ENCODE results near the gene RAB31.
"Not testable (repeated sequence)": the region's sequence is repeated elsewhere in the genome, so short reads cannot be mapped to it uniquely, and the experiment has no call there.

RAB31 gene, protein sequence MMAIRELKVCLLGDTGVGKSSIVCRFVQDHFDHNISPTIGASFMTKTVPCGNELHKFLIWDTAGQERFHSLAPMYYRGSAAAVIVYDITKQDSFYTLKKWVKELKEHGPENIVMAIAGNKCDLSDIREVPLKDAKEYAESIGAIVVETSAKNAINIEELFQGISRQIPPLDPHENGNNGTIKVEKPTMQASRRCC
- 0.18 to 0.35 reads per million in 2 experiments for total RNA-seq

DNA sequence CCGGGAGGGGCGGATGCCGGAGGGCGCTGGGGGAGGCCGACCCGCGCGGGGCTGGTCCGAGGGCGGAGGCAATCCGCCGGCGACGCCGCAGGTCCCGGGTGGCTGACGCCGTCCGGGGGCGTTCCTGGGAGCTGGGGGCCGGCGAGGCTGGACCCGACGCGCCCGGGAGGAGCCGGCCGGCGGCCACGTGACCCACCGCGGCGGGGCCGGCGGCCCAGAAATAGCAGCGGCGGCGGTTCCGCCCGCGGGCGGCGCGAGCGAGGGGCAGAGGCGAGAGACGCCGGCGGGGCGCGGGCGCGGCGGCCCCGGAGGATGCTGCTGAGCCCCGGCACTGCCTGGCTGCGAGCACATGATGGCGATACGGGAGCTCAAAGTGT, at the start of gene RAB31:
TSS of gene RAB31 (plus strand) at position 245 of the 377 bp plus-strand sequence. CDS start at position 350, 105 bp downstream.
- DNase-seq (ENCODE audit: low read depth) = no peak

DNA sequence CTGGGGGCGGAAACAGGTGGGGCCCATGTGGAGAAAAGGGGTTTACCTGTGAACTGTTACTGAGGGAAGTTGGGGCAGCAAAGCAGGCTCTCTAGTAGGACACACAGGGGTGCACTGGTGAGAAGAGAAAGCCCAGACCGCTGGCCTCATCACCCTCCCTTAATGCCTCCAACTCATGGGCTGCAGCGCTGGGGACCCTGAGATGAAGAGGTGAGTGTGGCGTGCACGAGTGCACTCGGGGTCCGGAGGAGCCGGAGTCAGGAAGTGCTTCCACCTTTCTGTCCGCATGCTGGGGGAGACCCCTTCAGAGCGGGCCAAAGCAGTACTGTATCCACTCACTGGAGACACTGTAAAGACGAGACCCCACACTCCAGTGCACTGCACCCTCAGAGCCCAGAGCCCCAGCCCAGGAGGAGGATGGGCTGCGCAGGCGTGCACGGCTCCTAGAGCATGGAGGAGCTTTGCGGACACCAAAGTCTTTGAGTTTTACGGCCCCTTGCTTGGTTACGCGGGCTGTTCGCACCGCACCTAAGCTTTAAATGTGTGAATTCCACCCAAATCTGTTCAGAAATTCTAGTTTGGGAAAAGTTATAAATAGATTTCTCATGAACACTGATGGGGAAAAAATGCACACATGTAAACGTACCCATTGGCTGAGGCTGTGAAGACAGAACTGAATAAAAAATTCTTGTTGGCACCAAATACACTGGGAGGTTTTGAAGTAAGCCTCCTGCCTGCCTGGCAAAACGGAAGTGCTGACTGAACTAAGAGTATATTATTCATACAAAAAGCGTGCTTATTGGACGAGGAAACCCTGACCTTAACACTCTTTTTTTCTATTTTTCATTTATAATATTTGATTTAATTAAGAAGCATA, 48.4 kb upstream of the RAB31 start:
- DNase-seq (ENCODE audit: low read depth) = no peak

DNA sequence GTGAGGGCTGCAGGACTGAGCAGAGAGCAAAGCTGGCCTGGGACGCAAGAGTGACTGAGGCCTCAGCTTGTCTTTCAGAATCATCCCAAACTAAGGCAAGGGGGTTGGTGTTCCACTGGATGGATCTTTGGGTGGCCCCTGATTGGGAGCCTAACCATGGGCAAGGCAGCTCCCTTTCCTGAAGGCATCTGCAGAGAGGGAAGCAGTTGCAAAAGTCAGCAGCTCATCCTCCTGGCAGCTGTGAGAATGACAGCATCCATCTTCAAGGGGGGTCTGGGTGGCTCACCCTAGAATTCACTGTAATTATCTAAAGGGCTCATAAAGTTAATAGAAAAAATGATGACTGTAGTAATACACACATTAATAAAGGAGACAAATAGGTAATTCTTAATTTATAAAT, 46.5 kb upstream of the RAB31 start:
- no peak for DNase-seq (ENCODE audit: low read depth)

DNA sequence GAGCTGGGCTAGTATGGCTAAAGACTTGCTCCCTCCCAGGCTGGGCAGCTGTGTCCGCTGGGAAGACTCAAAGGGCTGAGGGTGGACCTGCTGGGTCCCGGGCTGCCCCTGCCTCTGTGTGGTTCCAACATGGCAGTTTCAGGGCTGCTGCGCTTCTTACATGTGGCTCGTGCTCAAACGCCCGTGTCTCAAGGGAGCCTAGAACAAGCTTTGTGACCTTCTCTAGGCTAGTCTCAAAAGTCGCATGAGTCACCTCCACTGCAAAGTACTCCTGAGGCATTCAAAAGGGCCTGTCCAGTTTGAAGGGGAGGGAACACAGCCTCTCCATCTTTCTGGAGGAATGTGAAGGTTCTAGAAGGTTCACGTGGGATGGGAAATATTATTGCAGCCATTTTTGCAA, 44.7 kb upstream of the RAB31 start:
- DNase-seq (ENCODE audit: low read depth) = no peak

DNA sequence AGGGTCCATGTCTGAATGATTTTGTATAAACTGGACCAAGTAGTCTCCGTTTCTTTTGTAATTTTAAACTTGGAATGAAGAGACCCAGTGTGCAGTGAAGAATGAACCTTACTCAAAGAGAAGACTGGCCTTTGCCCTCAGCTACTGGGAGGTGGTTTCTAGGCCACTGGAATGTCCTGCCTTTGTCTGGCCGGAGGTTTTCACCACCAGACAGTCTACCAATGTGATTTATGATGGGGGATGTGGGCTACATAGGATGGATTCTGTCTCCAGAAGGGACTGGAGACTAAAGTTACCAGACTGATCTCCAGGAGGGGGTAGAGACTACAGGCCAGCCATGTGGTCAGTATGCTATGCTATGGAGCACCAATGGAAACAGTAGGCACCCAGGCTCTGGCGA, 42.8 kb upstream of the RAB31 start:
- no peak for DNase-seq (ENCODE audit: low read depth)

DNA sequence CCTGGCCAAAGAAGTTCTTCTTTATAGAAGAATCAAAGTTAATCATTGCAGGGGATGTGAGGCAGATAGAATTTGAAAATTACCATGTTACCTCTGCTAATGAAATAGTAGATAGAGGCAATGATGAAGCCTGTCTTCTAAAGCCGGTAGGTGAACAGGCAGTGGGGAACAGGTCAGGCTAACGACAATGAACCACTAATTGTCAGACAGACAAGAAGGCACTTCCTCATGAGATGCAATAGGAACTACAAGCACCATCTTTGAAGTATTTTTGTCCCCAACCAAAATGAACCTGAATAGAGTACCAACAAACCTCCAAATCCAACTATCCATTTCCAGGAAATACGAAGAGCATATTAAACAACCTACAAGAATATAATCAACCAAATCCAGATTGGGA, 41.6 kb upstream of the RAB31 start:
- DNase-seq (ENCODE audit: low read depth) = no peak

DNA sequence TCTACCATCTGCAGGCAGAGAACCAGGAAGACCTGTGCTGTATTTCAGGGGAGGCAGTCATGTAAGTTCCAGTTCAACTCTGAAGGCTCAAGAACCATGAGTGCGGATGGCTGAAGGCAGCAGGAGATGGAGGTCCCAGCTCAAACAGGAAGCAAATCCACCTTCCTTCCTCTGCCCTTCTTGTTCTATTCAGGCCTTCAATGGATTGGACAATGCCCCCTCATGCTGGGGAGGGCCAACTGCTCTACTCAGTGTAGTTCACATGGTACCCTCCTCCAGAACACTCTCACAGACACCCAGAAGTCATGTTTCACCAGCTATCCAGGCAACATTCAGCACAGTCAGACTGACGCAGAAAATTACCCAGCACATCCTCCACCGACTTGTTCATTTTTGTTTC, 39.1 kb upstream of the RAB31 start:
- DNase-seq (ENCODE audit: low read depth) = no peak

DNA sequence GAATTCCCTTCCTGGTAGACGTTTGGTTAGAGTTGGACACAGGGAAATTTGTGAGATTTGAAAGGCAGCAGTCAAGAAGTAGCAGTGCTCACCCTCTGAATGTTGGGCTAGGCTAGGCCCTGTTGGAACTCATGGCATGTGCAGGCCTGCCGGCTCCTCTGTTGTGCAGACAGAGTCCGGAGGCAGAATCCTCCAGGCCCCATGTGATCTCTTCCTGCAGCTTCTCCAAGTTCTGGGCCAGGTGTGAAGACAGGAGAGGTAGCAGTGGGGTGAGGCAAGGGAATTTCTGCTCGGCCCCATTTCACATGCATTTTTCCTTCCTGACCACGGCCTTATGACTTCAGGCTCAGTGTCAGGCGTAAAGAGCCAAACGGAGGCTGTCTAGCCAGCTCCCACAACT, 36.9 kb upstream of the RAB31 start:
- no peak for DNase-seq (ENCODE audit: low read depth)

DNA sequence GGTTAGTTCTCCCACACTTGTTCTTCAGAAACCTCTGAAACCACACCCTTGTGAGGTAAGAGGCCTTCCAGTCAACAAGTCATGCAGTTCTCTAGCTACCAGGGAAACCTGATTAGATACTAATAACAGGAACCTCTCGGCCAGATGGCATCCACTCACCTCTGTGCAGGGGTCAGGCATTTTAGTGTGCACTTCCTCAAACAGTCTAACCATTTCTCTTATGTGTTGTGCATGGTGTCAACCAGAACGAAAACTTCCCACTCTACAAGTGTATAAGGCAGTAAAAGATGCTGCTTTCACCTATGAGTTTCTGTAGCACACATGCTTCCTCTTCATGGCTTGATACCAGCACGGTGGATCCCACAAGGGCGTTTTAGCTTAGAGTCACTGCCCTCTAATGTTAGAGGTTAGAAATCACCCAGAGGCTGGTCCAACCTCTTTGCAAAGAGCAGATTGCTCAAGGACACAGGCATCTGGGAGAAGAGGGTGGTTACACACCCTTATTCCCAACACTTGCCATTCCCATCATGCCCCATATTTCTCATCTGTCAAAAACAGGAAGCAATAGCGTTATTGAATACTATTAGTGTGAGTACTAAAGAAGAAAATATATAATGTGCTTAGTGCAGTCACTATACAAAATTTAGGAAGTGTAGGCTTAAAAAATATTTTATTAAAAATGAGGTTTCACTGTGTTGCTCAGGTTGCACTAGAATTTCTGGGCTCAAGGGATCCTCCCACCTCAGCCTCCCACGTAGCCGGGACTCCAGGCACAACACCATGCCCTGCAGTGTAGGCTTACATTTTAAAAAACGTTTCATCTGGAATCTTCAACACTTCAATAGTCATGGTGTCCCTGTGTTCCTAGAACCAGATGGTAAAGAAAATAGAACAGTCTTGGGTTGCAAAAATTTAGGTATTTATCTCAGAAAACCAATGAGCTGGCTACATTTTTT, 34.5 kb upstream of the RAB31 start:
- no peak for DNase-seq (ENCODE audit: low read depth)

DNA sequence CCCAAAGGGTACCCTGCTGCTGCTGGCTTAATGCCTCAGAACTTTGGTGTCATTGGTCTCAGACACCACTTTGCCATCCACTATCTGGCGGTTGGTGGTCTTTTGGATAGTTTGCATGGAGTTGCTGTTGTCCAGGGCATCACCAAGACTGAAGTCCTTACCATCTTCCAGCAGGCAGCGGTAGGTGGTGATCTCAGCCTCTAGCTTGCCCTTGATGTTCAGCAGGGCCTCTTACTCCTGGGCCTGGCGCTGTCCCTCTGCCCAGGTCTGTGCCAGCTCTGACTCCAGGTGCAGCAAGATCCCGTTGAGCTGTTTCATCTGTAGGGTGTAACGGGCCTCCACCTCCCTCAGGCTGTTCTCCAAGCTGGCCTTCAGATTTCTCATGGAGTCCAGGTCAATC, 29.9 kb upstream of the RAB31 start:
- not testable (repeated sequence) for DNase-seq (ENCODE audit: low read depth)

DNA sequence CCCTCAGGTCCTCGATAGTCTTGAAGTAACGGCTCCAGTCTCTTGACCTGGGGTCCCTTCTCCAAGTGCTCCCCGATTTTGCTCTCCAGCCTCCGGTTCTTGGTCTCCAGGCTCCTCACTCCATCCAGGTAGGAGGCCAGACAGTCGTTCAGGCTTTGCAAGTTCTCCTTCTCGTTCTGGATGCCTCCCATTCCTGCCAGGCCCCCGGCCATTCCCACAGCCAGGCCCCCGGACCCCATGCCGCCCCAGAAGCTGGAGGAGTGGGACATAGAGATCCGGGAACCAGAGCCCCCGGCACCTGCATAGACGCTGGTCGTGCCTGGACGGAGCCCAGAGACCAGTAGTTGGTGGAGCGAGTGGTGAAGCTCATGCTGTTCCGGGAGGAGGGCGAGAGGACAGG, 29.0 kb upstream of the RAB31 start:
- DNase-seq (ENCODE audit: low read depth) = no peak

DNA sequence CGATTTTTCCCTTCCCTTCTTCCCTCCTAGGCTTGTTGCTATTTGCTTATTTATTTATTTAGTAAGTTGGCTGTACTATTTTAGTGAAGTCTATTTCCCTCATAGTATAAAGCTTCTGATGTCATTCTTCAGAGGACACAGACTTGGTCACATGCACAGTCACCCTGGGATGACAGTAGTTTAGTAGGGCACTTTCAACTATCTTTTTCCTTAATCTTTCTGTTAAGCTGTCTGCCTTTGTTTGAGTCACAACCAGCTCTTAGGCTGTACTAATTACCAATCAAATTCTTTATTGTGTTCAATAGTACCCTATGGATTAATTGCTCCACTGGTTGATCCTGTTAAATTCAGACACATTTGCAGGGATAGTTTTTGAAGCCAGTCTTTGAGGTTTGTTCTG, 26.9 kb upstream of the RAB31 start:
- no peak for DNase-seq (ENCODE audit: low read depth)

DNA sequence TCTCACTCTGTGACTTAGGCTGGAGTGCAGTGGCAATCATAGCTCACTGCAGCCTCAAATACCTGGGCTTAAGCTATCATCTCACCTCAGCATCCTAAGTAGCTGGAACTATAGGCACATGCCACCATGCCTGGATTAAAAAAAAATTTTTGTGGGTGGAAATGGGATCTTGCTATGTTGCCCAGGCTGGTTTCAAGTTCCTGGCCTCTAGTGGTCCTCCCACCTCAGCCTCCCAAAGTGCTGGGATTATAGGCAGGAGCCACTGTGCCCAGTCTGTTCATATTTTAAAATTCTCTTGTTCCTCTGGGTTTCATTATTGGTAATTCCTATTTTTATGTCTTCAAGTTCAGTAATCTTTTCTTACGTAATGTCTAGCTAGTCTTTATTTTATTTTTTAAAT, 25.5 kb upstream of the RAB31 start:
- DNase-seq (ENCODE audit: low read depth) = no peak

DNA sequence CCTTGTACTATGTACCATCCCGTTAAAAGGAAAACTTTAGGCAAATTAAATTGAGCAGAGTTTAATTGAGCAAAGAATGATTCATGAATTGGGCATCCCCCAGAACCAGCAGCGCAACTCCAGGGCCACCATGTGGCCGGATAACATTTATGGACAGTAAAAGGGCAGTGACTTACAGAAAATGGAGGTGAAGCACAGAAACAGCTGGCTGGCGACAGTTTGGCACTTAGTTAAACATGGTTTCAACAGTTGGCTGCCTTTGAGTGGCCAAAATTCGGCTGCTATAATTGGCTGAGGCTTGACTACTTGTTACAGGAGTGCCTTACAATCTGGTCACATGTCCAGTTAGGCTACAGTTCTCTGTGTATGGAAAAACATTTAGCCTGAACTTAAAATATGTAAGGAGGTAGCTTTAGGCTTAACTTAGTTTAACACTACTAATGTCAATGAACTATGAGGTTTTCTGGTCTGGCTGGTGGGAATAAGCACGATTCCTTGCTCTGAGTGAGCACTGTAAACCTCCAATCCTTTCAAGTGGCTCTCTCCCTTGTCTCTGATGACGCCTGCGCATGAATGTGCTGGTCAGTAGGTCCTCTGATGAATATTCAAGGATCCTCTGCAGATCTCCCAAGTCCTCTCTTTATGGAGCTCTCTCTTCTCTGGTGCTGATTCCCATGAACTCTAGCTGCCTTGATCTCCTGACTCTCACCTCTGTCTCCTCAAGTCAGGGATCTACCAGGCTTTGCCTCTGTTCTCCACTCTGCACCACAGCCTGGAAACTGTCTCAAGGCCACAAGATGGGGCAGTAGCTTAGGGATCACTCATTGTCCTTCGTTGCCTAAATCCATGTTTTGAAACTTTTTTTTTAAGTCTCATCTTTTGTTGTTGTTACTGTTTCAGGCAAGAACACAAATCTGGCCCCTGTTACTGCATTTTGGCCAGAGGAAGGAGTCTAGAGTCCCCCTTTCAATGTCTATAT, 24.4 kb upstream of the RAB31 start:
- no peak for DNase-seq (ENCODE audit: low read depth)

DNA sequence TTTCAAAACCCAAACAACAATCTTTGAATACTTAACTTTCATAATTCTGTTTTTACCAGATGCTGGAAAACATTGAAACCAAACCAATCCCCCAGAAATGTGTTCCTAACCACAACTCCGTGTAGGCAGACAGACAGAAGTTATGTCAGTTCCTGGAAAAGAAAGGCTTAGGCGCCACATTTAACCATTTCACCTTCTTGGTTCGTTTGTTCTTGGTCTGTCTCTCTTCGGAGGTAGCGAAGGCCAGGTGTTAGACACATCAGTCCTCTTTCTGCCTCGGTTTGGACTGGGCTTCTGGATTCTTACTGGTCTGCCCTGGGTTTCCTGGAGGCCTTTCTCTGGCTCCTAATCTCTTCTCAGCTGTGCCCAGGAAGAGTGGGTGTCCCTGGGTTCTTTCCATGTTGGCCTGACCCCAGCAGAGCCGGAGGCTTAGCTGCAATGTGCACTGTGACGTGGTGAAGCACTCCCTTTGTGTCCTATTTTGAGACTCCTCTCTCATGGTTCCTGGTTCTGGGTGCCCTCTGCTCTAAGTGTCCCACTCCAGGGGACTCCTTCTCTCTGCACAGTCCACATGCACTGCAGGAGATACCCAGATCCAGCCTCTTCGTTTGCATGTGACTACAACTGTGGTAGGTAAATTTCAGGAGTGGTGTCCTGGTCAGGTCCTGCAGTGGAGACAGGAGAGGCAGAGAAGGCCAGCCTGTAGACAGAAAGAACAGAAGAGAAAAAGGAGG, 23.1 kb upstream of the RAB31 start:
- no peak for DNase-seq (ENCODE audit: low read depth)

DNA sequence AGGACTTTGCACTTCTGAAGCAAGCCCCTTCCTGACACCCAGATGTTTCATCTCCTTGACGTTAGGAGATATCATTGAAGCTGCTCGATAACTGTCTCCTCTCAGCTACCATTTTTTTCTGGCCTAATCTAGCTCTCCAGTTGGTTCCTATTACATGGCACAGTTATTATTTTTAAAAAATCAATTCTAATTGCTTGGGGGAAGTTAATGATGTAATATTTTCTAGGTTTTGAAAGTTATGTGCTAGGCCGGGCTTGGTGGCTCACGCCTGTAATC, 22.5 kb upstream of the RAB31 start:
- DNase-seq (ENCODE audit: low read depth) = no peak

DNA sequence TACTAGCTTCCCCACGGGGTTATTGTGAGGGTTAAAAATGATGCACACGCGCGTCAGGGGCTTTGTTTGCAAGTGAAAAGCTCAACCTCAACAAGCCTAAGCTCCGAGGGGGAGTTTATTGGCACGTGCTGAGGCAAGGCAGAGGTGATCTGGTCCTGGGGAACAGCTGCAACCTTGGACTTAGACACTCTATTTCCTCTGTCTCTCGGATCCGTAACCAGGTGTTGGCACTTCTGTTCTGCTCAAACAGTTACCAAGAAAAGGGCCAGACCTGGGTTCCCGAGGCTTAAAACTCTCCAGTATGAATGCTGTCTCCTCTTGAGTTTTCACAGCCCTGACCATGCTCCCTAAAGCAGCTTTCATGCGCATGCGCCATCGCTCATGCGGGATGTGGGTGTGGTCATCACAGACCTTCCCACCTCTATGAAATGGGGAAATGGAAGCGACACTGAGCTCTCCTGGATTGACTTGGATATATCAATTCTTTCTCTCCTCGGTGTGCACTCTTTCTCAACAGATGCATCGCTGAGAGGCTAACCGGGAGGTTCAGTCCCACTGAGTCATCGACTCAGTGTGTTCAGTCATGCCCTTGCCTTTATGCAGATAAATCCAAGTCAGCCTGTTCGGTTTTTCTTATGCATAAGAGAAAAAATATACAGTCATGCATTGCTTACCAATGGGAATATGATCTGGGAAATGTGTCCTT, 19.9 kb upstream of the RAB31 start:
- DNase-seq (ENCODE audit: low read depth) = no peak

DNA sequence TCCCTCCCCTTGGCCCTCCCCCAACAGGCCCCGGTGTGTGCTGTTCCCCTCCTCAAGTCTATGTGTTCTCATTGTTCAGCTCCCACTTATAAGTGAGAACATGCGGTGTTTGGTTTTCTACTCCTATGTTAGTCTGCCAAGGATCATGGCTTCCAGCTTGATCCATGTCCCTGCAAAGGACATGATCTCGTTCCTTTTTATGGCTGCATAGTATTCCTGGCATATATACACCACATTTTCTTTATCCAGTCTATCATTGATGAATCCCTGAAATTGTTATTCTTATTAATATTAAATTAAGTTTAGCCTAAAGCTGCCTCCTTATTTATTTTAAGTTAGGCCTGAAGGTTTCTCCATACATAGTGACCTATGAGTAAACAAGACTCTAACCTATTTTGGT, 18.8 kb upstream of the RAB31 start:
- no peak for DNase-seq (ENCODE audit: low read depth)

DNA sequence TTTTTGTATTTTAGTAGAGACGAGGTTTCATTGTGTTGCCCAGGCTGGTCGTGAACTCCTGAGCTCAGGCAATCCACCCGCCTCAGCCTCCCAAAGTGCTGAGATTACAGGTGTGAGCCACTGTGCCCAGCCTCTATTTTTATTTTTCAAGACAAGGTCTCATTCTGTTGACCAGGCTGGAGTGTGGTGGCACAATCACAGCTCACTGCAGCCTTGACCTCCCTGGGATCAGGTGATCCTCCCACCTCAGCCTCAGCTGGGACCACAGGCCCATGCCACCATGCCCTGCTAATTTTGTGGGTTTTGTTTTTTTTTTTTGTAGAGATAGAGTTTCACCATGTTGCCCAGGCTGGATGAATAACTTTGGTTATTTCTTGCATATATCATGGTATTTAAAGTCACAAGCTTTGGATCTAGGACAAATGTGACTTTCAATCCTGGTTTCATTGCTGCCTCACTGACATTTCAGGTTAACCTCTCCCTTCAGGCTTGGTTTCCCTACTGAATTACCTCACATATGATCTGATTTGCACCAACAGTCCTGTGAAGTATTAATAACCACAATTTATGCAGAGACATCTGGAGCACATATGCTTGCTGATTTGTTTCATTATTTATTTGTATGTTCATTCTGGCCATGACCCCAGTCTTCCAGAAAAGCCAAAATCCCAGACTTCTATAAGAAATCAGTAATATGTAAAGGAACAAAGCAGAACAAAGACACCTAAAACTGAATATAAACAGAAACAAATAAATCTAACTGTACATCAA, 17.5 kb upstream of the RAB31 start:
- no peak for DNase-seq (ENCODE audit: low read depth)
